DMS53 treated with DMSO at 0.1 percent for 48 hours (cell line): ENCODE measurements around the gene NUDT6.
A peak's percentile ranks its signal among the peaks of the same experiment; 100 is the strongest.

Experiments used
- DNase-seq: peaks from one replicate; lab custom pipeline; 2025; ENCODE audit not compliant: unreplicated experiment; lab: John Stamatoyannopoulos, UW

The NUDT6 gene

GRCh38 chr4:122914938-122915337, 7.5 kb downstream of the NUDT6 start:
- no peak for DNase-seq

- peak; percentile 12 for DNase-seq
These were observed 8.0 kb downstream of the NUDT6 start for GRCh38 chr4:122914292-122914904.

- no peak for DNase-seq
These were observed 9.4 kb downstream of the NUDT6 start for GRCh38 chr4:122912810-122913575.

GRCh38 chr4:122911588-122911987, 10.8 kb downstream of the NUDT6 start:
- no peak for DNase-seq

- DNase-seq = peak; percentile 32
These were observed 12.7 kb downstream of the NUDT6 start for GRCh38 chr4:122909683-122910082.

GRCh38 chr4:122908223-122908622, 14.2 kb downstream of the NUDT6 start:
- DNase-seq = no peak

GRCh38 chr4:122906859-122907305, 15.5 kb downstream of the NUDT6 start:
- DNase-seq = no peak

- no peak for DNase-seq
These were observed 18.6 kb downstream of the NUDT6 start for GRCh38 chr4:122903766-122904288.

- DNase-seq = no peak
These were observed 21.0 kb downstream of the NUDT6 start for GRCh38 chr4:122901247-122902010.

- no peak for DNase-seq
These were observed 22.1 kb downstream of the NUDT6 start for GRCh38 chr4:122900314-122900713.

- DNase-seq = no peak
These were observed 22.7 kb downstream of the NUDT6 start for GRCh38 chr4:122899682-122900081.

GRCh38 chr4:122898370-122899150, 23.8 kb downstream of the NUDT6 start:
- DNase-seq = no peak

- DNase-seq = no peak
These were observed 26.1 kb downstream of the NUDT6 start for GRCh38 chr4:122896270-122896669.

- no peak for DNase-seq
These were observed 26.9 kb downstream of the NUDT6 start for GRCh38 chr4:122895336-122895995.

- DNase-seq = no peak
These were observed 27.6 kb downstream of the NUDT6 start for GRCh38 chr4:122894827-122895226.

GRCh38 chr4:122890147-122890795, 32.1 kb downstream of the NUDT6 start:
- no peak for DNase-seq

GRCh38 chr4:122889726-122890125, 32.7 kb downstream of the NUDT6 start:
- DNase-seq = no peak

GRCh38 chr4:122884499-122884898, 37.9 kb downstream of the NUDT6 start:
- DNase-seq = no peak

- DNase-seq = no peak
These were observed 39.3 kb downstream of the NUDT6 start for GRCh38 chr4:122882857-122883735.
